ENCODE results near the gene SLC4A3.

SLC4A3 gene

DNA sequence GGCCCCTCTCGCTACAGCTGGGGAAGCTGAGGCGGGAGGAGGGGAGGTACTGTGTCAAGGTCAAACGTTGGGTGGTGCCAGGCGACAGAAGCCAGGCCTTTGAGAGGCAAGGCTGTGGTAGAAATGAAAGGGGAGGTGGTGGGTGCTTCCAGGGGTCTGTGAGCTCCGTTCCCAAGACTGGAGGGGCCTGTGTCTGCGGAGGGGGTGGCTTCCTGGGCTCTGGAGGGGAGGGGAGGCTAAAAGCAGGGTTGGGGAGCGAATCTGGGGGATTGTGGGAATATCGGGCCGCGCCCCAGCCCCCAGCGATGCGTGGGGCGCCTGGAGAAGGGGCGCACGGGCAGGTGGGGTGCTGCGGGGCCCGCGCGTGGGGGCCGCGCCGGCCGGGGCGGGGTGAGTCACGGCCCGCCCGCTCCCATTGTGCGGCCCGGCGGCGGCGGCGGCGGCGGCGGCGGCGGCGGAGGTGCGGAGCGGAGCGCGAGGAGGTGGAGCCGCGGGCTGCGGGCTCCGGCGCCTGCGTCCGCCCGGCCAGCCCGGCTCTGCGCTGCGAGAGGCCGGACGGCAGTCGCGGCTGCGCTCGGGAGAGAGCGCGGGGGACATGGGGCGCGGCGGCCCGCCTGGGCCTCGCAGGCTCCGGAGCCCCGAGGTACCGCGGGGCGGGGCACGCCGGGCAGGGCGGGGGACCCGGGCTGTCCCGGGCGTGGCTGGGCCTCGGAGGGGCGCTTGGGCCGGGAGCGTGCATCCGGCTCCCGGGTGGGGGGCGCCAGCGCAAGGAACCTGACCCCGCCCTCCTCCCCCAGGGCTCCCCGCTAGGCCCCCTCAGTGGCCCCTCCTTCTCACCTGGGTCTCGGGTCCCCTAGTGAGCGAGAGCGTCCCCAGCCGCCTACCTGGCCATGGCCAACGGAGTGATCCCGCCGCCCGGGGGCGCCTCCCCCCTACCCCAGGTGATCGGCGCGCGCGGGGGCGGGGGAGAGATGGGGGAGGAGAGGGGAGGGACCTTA, at the start of gene SLC4A3:
Gene SLC4A3, plus strand, starts transcription at position 528 of the 998 bp plus-strand sequence. Its CDS starts 363 bp downstream, at position 891.
- no peak for DNase-seq (ENCODE audit: low spot score)

DNA sequence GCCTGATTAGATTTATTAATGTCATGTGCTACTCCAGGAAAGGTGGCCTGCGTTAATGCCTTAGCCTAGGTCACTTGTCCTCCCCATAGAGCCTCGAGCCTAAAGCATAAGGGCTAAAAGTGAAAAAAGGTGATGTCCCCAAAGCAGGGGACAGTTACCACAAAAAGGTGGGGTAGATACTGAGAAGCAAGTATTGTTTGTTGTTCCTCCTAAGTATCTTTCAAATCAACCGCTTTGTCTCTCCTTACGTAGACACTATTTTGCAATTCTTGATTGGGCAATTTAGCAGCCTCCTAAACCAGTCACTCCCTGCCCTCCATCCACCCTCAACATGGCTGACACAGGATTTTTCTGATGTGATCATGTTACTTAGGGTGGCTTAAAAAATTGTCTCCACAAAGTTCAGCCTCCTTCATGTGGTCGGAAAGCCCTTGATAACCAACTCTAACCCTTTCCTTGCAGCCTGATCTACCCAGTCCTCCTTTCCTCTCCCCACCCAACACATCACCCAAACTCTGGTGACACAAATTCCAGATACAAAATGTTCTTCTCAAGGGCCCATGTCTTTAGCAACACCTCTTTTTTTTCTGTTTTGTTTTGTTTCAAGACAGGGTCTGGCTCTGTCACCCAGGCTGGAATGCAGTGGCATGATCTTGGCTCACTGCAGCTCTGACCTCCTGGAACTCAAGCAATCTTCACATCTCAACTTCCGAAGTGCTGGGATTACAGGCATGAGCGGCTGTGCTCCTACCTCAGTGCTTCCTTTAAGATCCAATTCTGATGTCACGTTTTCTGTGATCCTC, 48.4 kb upstream of the SLC4A3 start:
- no peak for DNase-seq (ENCODE audit: low spot score)

GRCh38 chr2:219581346-219581745, 46.1 kb upstream of the SLC4A3 start:
- no peak for DNase-seq (ENCODE audit: low spot score)

GRCh38 chr2:219591091-219591490, 36.3 kb upstream of the SLC4A3 start:
- DNase-seq (ENCODE audit: low spot score) = no peak

DNA sequence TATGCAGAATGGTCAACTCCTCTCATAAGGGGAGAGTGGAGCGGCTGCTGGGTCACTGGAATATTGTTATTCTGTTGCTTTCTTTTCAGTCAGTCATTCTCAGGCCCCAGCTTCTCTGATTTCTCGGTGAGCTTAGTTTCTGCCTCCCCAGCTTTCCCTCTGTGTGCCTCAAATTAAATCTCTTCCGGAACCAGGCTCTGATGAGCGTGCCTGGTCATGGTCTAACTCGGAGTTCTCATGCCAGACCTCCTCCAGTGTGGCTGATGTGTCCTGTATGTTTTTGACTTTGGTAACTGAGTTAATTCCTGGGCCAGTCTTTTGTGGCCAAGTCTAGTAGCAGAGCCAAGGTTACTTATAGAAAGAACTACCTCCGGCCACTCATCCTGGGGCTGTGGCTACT, 34.7 kb upstream of the SLC4A3 start:
- no peak for DNase-seq (ENCODE audit: low spot score)

- no peak for DNase-seq (ENCODE audit: low spot score)
Observed at GRCh38 chr2:219593154-219593553, 34.3 kb upstream of the SLC4A3 start.

DNA sequence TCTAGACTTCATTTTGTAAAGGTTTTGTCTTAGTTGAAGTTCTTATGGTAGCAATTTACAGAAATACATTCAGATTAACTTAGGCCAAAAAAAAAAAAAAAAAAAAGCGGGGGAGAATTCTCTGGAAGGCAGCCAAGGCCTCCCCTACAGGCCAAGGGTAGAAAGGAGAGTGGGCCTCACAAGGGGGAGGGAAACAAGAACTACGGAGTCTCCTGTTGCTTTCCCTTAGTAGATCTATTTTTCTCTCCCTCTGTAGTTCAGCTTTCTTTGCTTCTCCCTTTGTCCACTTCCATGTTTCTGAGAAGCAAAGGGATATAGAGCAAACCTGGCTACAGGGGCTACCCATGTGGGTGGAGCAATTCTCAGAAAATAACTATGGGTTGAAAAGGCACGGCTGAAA, 32.2 kb upstream of the SLC4A3 start:
- DNase-seq (ENCODE audit: low spot score) = no peak

GRCh38 chr2:219596954-219597551, 30.4 kb upstream of the SLC4A3 start:
- no peak for DNase-seq (ENCODE audit: low spot score)

DNA sequence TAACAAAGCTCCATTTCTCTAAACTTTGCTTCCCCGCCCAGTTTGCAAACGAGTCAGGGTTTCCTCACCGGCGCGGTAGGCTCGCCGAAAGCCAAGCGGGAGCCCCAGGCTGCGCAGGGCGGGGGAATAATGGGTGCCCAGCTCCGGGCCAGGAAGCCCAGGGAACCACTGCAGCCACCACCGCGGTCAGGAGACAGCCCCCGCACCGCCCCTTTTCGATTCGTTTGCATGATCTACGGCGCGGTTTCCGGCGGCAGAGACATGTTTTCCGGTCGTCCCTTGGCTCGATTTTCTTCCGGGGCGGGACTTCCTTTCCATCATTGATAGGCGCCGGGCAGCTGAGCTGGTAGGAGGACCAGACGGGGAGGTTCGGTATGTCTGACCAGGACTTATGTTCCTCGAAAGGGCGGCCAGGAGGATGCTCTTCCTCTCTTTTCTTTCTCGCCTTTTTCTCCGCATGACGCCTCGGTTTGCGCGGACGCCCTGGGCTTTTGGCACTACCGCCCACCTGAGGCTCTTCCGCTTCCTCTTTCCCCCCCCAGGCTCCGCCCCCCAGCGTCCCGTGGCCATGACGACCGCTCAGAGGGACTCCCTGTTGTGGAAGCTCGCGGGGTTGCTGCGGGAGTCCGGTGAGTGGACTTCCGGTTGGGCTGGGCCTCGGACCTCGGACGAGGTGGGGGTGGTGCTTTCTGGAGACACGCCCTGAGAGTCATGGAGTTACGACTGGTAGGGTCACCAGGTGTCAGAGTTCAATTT, 29.7 kb upstream of the SLC4A3 start, which contains the start of gene STK11IP:
Gene STK11IP, plus strand, starts transcription at position 306 of the 756 bp plus-strand sequence. Its CDS starts 263 bp downstream, at position 569.
- peak; percentile 100 for DNase-seq (ENCODE audit: low spot score)

DNA sequence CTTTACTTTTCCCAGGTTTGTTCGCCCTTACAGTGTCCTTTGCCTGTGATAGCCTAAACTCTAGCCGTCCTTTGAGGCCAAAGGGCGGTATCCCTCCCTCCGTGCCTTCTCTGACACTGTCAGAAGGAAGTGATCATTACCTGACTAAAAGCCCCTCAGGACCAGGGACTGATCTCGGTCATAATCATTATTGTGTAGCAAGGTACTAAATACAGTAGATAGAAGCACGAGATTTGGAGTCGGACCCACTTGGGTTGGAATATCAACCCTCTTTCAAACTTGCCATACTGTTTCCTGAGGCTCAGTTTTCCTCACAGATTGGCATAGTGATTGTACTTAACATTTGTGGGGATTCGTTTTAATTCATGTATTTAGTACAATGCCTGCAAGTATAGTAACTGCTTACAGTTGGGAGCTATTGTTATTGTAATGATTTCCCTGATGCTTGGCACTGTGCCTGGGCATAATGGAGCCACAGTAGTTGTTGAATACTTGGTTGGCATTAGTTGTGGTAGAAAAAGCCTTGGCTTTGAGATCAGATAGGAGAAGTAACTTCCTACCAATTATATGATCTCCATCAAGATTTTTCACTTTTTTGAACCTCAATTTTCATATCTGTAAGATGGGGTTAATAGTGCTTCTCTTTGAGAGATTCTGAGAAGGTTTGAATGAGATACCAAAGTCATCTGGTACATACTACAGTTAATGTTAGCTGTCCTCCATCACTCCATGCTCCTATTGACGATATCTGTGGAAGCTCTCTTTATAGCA, 28.9 kb upstream of the SLC4A3 start:
- no peak for DNase-seq (ENCODE audit: low spot score)

DNA sequence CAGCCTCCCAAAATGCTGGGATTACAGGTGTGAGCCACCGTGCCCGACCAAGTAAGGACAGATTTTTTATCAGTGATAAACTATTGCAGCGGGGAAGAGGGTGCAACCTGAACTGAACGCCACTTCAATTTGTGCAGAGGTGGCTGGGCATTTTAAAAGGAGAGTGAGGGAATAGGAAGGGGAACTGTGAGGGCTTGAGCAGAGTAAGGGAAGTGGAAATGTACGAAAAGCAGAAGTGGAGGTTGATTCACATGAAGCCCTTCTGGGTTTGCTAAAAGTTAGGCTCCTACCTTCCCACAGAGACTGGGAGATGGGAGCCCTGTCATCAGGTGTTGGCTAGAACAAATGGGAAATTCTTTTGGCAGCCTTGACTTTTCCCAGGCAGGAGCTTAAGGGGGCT, 23.7 kb upstream of the SLC4A3 start:
- no peak for DNase-seq (ENCODE audit: low spot score)

DNA sequence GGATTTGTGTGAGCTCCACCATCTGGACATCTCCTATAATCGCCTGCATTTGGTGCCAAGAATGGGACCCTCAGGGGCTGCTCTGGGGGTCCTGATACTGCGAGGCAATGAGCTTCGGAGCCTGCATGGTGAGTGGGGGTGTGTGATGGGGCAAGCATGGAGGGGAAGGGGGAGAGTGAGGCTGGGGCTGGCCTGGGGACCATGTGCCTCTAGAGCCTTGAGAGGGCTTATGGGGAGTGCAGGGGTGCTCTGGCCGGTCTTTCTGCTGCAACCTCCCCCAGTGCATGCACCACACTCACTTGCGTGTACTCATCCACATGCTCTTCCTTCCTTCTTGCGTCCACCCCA, 21.8 kb upstream of the SLC4A3 start:
- DNase-seq (ENCODE audit: low spot score) = no peak

GRCh38 chr2:219607931-219608330, 19.5 kb upstream of the SLC4A3 start:
- DNase-seq (ENCODE audit: low spot score) = no peak

DNA sequence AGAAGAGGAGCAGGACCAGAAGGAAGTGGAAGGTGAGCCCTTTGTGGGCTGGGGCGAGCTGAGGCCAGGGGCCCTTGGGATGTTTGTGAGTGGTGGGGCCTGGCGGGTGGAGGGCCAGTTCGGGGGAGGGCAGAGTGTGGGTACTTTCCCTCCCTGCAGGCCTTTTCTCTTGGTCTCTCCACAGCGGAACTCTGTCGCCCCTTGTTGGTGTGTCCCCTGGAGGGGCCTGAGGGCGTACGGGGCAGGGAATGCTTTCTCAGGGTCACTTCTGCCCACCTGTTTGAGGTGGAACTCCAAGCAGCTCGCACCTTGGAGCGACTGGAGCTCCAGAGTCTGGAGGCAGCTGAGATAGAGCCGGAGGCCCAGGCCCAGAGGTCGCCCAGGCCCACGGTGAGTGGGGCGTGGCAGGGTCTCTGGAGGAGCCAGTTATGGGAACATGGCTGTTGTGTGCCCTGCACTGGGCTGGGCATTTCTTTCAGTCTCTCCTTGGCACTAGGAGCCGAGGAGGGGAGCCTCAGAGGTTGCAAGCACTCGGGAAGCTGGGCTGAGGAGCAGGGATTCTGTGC, 18.9 kb upstream of the SLC4A3 start:
- no peak for DNase-seq (ENCODE audit: low spot score)

DNA sequence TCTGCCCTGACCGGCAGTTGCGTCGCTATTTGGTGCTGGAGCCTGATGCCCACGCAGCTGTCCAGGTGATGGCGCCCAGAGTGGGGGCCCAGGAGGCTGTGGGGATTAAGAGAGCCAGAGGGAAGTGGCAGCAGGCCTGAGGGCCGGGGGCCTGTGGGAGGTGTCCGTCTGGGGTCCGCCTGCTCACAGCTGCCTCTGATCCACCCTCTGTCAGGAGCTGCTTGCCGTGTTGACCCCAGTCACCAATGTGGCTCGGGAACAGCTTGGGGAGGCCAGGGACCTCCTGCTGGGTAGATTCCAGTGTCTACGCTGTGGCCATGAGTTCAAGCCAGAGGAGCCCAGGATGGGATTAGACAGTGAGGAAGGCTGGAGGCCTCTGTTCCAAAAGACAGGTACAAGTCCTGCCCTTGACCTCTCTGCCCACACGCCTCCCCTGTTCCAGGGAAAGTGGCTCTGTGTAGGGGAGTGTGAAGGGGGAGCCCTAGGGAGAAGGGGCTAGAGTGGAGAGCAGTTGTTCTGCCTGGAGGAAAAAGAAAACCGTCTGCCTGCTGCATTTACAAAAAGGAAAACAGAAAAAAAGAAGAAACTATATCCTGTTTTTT, 18.2 kb upstream of the SLC4A3 start:
- no peak for DNase-seq (ENCODE audit: low spot score)

GRCh38 chr2:219611306-219611705, 16.1 kb upstream of the SLC4A3 start:
- DNase-seq (ENCODE audit: low spot score) = no peak

- DNase-seq (ENCODE audit: low spot score) = no peak
Observed at GRCh38 chr2:219611866-219612576, 15.4 kb upstream of the SLC4A3 start.

GRCh38 chr2:219612577-219613286, 14.7 kb upstream of the SLC4A3 start:
- DNase-seq (ENCODE audit: low spot score) = no peak
